ENCODE results near the gene EPHA1.

DNA sequence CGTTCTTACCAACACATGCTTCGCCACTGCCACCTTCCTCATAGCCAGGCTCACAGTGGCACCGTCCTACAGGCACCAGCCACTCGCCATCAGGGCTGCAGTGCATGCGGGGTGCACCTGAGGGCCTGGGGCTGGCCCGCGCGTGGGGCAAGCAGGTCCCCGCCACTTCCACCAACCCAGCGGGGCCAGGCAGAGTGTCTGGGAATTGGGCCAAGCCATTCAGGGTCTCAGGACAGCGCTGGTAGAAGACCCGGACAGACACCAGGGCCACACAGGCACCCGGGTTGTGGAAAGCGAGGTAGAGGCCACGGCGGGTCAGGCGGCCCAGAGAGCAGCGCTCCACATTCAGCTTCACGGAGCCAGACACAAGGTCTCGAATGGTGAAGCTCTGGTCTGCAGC is 9.0 kb downstream of the EPHA1 start:
- TF ChIP-seq POLR2A (IDR thresholded peaks at IDR 0.05), result no peak
- TF ChIP-seq, protein P1, sequence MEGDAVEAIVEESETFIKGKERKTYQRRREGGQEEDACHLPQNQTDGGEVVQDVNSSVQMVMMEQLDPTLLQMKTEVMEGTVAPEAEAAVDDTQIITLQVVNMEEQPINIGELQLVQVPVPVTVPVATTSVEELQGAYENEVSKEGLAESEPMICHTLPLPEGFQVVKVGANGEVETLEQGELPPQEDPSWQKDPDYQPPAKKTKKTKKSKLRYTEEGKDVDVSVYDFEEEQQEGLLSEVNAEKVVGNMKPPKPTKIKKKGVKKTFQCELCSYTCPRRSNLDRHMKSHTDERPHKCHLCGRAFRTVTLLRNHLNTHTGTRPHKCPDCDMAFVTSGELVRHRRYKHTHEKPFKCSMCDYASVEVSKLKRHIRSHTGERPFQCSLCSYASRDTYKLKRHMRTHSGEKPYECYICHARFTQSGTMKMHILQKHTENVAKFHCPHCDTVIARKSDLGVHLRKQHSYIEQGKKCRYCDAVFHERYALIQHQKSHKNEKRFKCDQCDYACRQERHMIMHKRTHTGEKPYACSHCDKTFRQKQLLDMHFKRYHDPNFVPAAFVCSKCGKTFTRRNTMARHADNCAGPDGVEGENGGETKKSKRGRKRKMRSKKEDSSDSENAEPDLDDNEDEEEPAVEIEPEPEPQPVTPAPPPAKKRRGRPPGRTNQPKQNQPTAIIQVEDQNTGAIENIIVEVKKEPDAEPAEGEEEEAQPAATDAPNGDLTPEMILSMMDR (IDR thresholded peaks at IDR 0.05), result no peak

Data from body of pancreas (tissue), 4 donors.